Hematopoietic multipotent progenitor cell (in vitro differentiated cells): Measurements from ENCODE around the gene VMP1. TPM values are rescaled to one million over a fixed set of nuclear protein-coding genes. Genes with fewer than 3 reads are reported as not detected.
"Not testable (repeated sequence)": the region's sequence is repeated elsewhere in the genome, so short reads cannot be mapped to it uniquely, and the experiment has no call there.

Source experiments
- DNase-seq, 3 donors: peaks; one replicate each; pipeline ENCODE4 v3.0.0-alpha.2; 2011 to 2015; ENCODE audit warnings: low read depth in 2 of 3, low spot score in 2 of 3
- total RNA-seq: library from RNA; depleted of rRNA; stranded (reverse); fragments of >200 nt; gene quantifications from one replicate; pipeline ENCODE4 v1.2.3, GENCODE V29; 2012

VMP1 gene
- total RNA-seq, 1 donor = 120 TPM

- DNase-seq = peak in 1 of 3 donors; percentile 43
These were observed 145.9 kb downstream of the VMP1 start for GRCh38 chr17:59853168-59853918.

DNA sequence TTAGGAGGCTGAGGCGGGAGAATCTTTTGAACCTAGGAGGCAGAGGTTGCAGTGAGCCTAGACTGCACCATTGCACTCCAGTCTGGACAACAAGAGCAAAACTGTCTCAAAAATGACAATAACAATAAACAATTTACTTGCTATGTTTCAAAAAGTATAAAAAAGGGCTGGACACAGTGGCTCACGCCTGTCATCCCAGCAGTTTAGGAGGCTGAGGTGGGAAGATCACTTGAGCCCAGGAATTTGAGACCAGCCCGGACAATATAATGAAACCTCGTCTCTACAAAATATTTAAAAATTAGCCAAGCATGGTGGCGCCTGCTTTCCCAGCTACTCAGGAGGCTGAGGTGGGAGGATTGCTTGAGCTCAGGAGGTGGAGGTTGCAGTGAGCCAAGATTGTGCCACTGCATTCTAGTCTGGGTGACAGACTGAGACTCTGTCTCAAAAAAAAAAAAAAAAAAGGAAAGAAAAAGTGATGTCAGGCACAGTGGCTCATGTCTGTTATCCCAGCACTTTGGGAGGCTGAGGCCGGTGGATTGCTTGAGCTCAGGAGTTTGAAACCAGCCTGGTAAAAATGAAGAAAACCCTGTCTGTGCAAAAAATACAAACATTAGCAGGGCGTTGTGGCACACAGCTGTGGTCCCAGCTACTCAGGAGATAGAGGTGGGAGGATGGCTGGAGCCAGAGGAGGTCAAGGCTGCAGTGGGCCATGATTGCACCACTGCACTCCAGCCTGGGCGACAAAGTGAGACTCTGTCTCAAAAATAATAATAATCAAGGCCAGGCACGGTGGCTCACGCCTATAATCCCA lies 146.7 kb downstream of the VMP1 start:
- DNase-seq = not testable (repeated sequence)

GRCh38 chr17:59856859-59857794 lies 149.7 kb downstream of the VMP1 start:
- no peak for DNase-seq

GRCh38 chr17:59858167-59858816 lies 150.8 kb downstream of the VMP1 start:
- no peak for DNase-seq

DNA sequence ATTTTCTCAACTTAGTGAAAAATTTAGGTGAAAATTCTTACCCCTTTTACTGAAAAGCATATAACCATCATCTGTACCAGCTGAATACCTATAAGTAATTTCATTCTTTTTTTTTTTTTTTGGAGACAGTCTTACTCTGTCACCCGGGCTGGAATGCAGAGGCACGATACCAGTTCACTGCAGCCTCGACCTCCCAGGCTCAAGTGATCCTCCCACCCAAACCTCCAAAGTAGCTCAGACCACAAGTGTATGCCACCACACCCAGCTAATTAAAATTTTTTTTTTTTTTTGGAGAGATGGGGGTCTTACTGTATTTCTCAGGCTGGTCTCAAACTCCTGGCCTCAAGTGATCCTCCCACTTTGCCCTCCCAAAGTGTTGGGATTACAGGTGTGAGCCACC lies 151.5 kb downstream of the VMP1 start:
- no peak for DNase-seq

- DNase-seq = peak in 1 of 3 donors; percentile 84
These were observed 152.1 kb downstream of the VMP1 start for GRCh38 chr17:59859444-59860025.

GRCh38 chr17:59863616-59864015 lies 156.2 kb downstream of the VMP1 start:
- no peak for DNase-seq

GRCh38 chr17:59869941-59870218 lies 162.4 kb downstream of the VMP1 start:
- DNase-seq = no peak

- DNase-seq = no peak
These were observed 163.0 kb downstream of the VMP1 start for GRCh38 chr17:59870482-59870881.

GRCh38 chr17:59872351-59872750 lies 164.9 kb downstream of the VMP1 start:
- no peak for DNase-seq

DNA sequence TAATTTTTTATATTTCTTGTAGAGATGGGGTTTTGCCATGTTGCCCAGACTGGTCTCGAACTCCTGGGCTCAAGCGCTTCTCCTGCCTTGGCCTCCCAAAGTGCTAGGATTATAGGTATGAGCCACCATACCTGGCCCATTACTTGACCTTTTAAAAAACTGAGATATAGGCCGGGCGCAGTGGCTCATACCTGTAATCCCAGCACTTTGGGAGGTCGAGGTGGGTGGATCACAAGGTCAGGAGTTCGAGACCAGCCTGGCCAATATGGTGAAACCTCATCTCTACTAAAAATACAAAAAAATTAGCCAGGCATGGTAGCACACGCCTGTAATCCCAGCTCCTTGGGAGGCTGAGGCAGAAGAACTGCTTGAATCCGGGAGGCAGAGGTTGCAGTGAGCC lies 166.0 kb downstream of the VMP1 start:
- not testable (repeated sequence) for DNase-seq

DNA sequence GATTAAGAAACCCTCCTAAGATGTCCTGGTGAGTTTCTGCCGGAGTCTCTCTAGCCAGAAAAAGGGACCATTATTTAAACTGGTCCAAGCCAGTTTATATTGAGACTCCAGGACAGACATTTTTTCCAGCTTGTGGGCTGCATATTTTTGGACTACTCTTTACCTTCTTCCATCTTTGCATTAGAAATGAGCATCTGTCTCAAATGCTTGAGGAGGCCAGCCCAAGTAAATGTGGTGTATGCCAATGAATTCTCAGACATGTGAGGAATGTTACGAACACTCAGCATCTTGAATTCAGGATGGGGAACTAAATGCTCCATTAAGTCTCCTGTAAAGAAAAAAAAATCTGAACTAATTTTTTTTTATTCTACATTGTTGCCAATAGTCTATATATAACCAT lies 166.9 kb downstream of the VMP1 start:
- no peak for DNase-seq

- DNase-seq = no peak
These were observed 168.7 kb downstream of the VMP1 start for GRCh38 chr17:59876107-59876506.

- no peak for DNase-seq
These were observed 170.5 kb downstream of the VMP1 start for GRCh38 chr17:59877965-59878364.

GRCh38 chr17:59878624-59879023 lies 171.2 kb downstream of the VMP1 start:
- DNase-seq = no peak

DNA sequence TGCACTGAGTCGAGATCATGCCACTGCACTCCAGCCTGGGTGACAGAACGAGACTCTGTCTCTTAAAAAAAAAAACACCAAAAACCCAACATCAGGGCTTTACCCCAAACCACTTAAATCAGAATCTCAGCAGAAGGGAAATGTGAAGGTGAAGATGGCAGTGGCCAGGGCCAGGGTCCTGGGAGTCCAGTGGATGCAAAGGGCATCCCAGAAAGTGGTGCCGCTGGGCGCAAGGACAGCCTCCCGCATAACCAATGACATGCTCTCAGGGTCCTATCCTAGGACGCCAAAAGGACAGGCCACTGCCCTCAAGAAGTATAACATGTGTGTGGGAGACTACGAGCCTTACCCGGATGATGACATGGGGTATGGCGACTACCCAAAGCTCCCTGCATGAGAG lies 177.4 kb downstream of the VMP1 start:
- DNase-seq = no peak

DNA sequence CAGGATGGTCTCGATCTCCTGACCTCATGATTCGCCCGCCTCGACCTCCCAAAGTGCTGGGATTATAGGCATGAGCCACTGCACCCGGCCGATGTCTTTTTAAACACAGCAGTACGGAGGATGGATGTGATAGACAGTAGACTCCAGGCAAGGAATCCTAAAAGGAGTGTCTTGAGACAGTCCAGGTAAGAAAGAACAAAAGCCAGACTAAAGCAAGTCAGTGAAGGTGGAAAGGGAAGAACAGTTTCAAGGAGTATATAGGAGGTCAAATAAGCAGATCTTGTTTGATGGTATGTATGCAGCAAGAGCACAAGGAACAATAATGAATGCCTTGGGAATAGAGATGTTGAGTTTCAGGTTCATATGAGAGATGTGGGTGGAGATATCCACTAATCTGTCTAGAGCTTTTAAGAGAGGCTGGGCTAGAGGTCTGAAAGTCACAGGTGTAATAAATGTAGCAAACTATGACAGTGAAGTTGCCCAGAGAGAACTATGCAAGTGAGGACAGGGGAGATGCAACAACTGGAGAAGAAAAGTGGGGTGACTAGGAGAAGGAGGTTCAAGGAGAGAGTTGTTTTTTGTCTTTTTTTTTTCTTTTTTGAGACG lies 180.8 kb downstream of the VMP1 start:
- DNase-seq = no peak

GRCh38 chr17:59890720-59891119 lies 183.3 kb downstream of the VMP1 start:
- DNase-seq = no peak
